Adrenal gland (tissue), 5 donors: Measurements from ENCODE around the gene PHETA1.

Experiments
- CTCF ChIP-seq, 6 experiments: fragments of 450-650 bp in 4 of 6; fragments of 200-600 bp in 2 of 6; sonication (generic) in 1 of 6; IDR thresholded peaks; 1 replicate in 5 of 6; 2 replicates in 1 of 6; pipeline versions ENCODE4 v1.5.1 to v1.8.0; 2016 to 2021; ENCODE audit warnings: antibody characterized with exemption in 6 of 6, mild to moderate bottlenecking in 2 of 6, moderate library complexity in 1 of 6
- POLR2A ChIP-seq, 2 donors: fragments of 450-650 bp; IDR thresholded peaks; one replicate each; pipeline ENCODE4 v1.6.1; 2017; ENCODE audit warnings: antibody characterized with exemption in 2 of 2, mild to moderate bottlenecking in 2 of 2, moderate library complexity in 1 of 2
- donor health status: DM: no; HTN: no; CAD: no.

- TF ChIP-seq CTCF (IDR thresholded peaks at IDR 0.05) (no peak), POLR2A (IDR thresholded peaks at IDR 0.05) (no peak)
Observed at GRCh38 chr12:111338096-111338495, 30.8 kb downstream of the PHETA1 start.
